Measurements from ENCODE around the gene ZC3H18.

DNA sequence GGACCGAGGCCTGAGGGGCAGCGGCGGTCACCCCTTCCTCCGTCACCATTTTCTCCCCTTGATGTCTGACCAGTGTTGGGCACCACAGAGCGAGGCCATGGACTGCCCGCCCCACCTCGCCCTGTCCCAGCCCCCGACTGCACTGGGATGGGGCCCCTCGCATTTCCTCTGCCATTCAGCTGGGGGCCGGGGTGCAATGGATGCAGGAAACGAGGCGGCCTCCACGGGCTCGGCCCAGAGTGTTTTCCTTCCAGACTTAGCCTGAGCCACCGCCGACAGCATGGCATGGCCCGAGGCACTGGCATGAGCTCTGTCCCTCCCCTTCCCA, 44.6 kb upstream of the ZC3H18 start:
- TF ChIP-seq, protein P1, sequence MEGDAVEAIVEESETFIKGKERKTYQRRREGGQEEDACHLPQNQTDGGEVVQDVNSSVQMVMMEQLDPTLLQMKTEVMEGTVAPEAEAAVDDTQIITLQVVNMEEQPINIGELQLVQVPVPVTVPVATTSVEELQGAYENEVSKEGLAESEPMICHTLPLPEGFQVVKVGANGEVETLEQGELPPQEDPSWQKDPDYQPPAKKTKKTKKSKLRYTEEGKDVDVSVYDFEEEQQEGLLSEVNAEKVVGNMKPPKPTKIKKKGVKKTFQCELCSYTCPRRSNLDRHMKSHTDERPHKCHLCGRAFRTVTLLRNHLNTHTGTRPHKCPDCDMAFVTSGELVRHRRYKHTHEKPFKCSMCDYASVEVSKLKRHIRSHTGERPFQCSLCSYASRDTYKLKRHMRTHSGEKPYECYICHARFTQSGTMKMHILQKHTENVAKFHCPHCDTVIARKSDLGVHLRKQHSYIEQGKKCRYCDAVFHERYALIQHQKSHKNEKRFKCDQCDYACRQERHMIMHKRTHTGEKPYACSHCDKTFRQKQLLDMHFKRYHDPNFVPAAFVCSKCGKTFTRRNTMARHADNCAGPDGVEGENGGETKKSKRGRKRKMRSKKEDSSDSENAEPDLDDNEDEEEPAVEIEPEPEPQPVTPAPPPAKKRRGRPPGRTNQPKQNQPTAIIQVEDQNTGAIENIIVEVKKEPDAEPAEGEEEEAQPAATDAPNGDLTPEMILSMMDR (conservative IDR thresholded peaks at IDR 0.05; ENCODE audit: low read depth in 2 of 2): no peak
- TF ChIP-seq EZH2 (IDR thresholded peaks at IDR 0.05; ENCODE audit: low read depth, unreplicated experiment) (no peak), NANOG (IDR thresholded peaks at IDR 0.05; ENCODE audit: borderline replicate concordance) (no peak), JUNB (IDR thresholded peaks at IDR 0.05; ENCODE audit: unreplicated experiment) (no peak), EZH2phosphoT487 (IDR thresholded peaks at IDR 0.05; ENCODE audit: unreplicated experiment) (no peak), STAT1 (IDR thresholded peaks at IDR 0.05; ENCODE audit: unreplicated experiment) (no peak), POLR2AphosphoS5 (IDR thresholded peaks at IDR 0.05; ENCODE audit: low read depth) (no peak), CREB1 (CRISPR knock-in tag; IDR thresholded peaks at IDR 0.05; ENCODE audit: low read depth) (no peak), ZNF331 (CRISPR knock-in tag; IDR thresholded peaks at IDR 0.05; ENCODE audit: low read depth) (no peak)
- TF ChIP-seq, protein P2, sequence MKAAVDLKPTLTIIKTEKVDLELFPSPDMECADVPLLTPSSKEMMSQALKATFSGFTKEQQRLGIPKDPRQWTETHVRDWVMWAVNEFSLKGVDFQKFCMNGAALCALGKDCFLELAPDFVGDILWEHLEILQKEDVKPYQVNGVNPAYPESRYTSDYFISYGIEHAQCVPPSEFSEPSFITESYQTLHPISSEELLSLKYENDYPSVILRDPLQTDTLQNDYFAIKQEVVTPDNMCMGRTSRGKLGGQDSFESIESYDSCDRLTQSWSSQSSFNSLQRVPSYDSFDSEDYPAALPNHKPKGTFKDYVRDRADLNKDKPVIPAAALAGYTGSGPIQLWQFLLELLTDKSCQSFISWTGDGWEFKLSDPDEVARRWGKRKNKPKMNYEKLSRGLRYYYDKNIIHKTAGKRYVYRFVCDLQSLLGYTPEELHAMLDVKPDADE (IDR thresholded peaks at IDR 0.05): no peak
